HepG2 (cell line): ENCODE results near the gene PTGIR. TPM values are rescaled to one million over a fixed set of nuclear protein-coding genes. Genes with fewer than 3 reads are reported as not detected.

Experiments
- ATAC-seq: fragments of 200-7000 bp; cut with Tn5 transposase; 3 replicates; pipeline ENCODE4 v1.9.1; 2020; ENCODE audit warnings: mild to moderate bottlenecking, moderate library complexity
- BruUV-seq: library from RNA; stranded (reverse); fragments of 400-500 nt; replicated peaks from 2 replicates; lab custom pipeline; 2021; lab: Mats Ljungman, UMichigan
- CTCF ChIA-PET: fragments of 300-600 bp; formaldehyde crosslinking; extraction: SDS; loops from one replicate; lab custom pipeline; 2021; ENCODE audit warnings: low total read pairs, inconsistent platforms, low intra/inter-chr PET ratio; lab: Yijun Ruan, JAX
- POLR2A ChIA-PET: fragments of 350-600 bp; sonication (Branson Sonifier 250); formaldehyde crosslinking; loops from one replicate; lab custom pipeline; 2020; ENCODE audit warnings: antibody characterized with exemption, inconsistent platforms; lab: Yijun Ruan, JAX
- DNase-seq: peaks from one replicate; pipeline ENCODE4 v3.0.0-alpha.2; 2015; ENCODE audit warnings: low spot score
- FAIRE-seq: peaks from 3 replicates; lab custom pipeline; 2011; peaks lifted over from hg19 to GRCh38; lab: Jason Lieb, UNC
- H2AFZ ChIP-seq: one replicate; pipeline ENCODE4 v1.6.1; 2011; ENCODE audit warnings: low read length, inconsistent platforms
- H3K27ac ChIP-seq: fragments of 300-600 bp; 3 replicates; pipeline ENCODE4 v1.8.0; 2011; ENCODE audit warnings: mixed run types, mild to moderate bottlenecking, mixed read lengths, low read length, inconsistent platforms; ENCODE audit not compliant: insufficient read depth; ENCODE audit errors: extremely low read length
- H3K27me3 ChIP-seq, 2 experiments: fragments of 200-600 bp in 1 of 2; 2 replicates in 1 of 2; 3 replicates in 1 of 2; pipeline versions ENCODE4 v1.6.0 to v1.8.0; 2011; ENCODE audit warnings: low read length in 2 of 2, mild to moderate bottlenecking in 2 of 2, moderate library complexity in 2 of 2, inconsistent platforms in 1 of 2; ENCODE audit not compliant: insufficient read depth in 2 of 2, control insufficient read depth in 1 of 2
- H3K36me3 ChIP-seq, 2 experiments: fragments of 200-600 bp in 1 of 2; replicated peaks in 1 of 2; 2 replicates in 1 of 2; 3 replicates in 1 of 2; pipeline versions ENCODE4 v1.5.1 to v1.8.0; 2011; ENCODE audit warnings: low read length in 2 of 2, inconsistent platforms in 1 of 2; ENCODE audit not compliant: insufficient read depth in 2 of 2, control insufficient read depth in 1 of 2
- H3K4me1 ChIP-seq: 2 replicates; pipeline ENCODE4 v1.5.1; 2012; ENCODE audit warnings: low read length, inconsistent platforms; ENCODE audit not compliant: insufficient read depth
- H3K4me2 ChIP-seq: 2 replicates; pipeline ENCODE4 v1.6.0; 2011; ENCODE audit warnings: low read depth, low read length, inconsistent platforms
- H3K4me3 ChIP-seq, 3 experiments: fragments of 200-600 bp in 1 of 3; sonication (generic), shearing (Covaris generic) in 1 of 3; replicated peaks in 1 of 3; 2 replicates each; pipeline ENCODE4 v1.5.1; 2011 to 2016; ENCODE audit warnings: low read length in 3 of 3, inconsistent platforms in 2 of 3, low read depth in 2 of 3, mild to moderate bottlenecking in 2 of 3, control low read depth in 1 of 3, mixed read lengths in 1 of 3; ENCODE audit not compliant: insufficient read depth in 1 of 3
- H3K79me2 ChIP-seq: one replicate; pipeline ENCODE4 v1.6.1; 2011; ENCODE audit warnings: low read length, inconsistent platforms; ENCODE audit not compliant: insufficient read depth
- H3K9ac ChIP-seq: 2 replicates; pipeline ENCODE4 v1.6.0; 2011; ENCODE audit warnings: mild to moderate bottlenecking, low read depth, low read length, inconsistent platforms; ENCODE audit not compliant: insufficient read depth
- H3K9me3 ChIP-seq: 2 replicates; pipeline ENCODE4 v1.5.1; 2012; ENCODE audit warnings: mild to moderate bottlenecking, low read length
- H4K20me1 ChIP-seq: 2 replicates; pipeline ENCODE4 v1.6.0; 2011; ENCODE audit warnings: inconsistent platforms, mild to moderate bottlenecking, low read length, moderate library complexity; ENCODE audit not compliant: insufficient read depth
- AKAP8 ChIP-seq: sonication (generic); formaldehyde crosslinking; IDR thresholded peaks from 2 replicates; pipeline ENCODE4 v1.5.1; 2020; ENCODE audit warnings: mild to moderate bottlenecking, missing genetic modification reagents
- ARID4A ChIP-seq: sonication (generic); formaldehyde crosslinking; IDR thresholded peaks from 2 replicates; pipeline ENCODE4 v1.5.0; 2020; ENCODE audit warnings: mild to moderate bottlenecking, missing genetic modification reagents, borderline replicate concordance
- FOSL1 ChIP-seq: sonication (generic); formaldehyde crosslinking; IDR thresholded peaks from 2 replicates; pipeline ENCODE4 v1.9.0; 2021; ENCODE audit warnings: missing genetic modification reagents, borderline replicate concordance
- GATAD2A ChIP-seq: IDR thresholded peaks from 2 replicates; pipeline ENCODE4 v1.6.1; 2016
- HNF4A ChIP-seq: sonication (generic); formaldehyde crosslinking; IDR thresholded peaks from 2 replicates; pipeline ENCODE4 v1.4.0; 2020; ENCODE audit warnings: missing genetic modification reagents
- KDM6A ChIP-seq: IDR thresholded peaks from 2 replicates; pipeline ENCODE4 v1.6.1; 2016; ENCODE audit warnings: low read depth
- MED1 ChIP-seq: sonication (generic); formaldehyde crosslinking; IDR thresholded peaks from 2 replicates; pipeline ENCODE4 v1.4.0; 2020; ENCODE audit warnings: missing genetic modification reagents
- POLR2AphosphoS2 ChIP-seq: IDR thresholded peaks from 2 replicates; pipeline ENCODE4 v1.6.1; 2011; ENCODE audit warnings: low read depth, low read length, improper control_type of control experiment
- RFX5 ChIP-seq: IDR thresholded peaks from 2 replicates; pipeline ENCODE4 v1.6.1; 2011; ENCODE audit warnings: low read depth, low read length, improper control_type of control experiment
- ZBTB7B ChIP-seq: sonication (generic); formaldehyde crosslinking; IDR thresholded peaks from 2 replicates; pipeline ENCODE4 v1.4.0; 2020; ENCODE audit warnings: missing genetic modification reagents
- ZNF143 ChIP-seq: sonication (generic); formaldehyde crosslinking; IDR thresholded peaks from 2 replicates; pipeline ENCODE4 v1.4.0; 2020; ENCODE audit warnings: missing genetic modification reagents
- ZNF280B ChIP-seq: sonication (generic); formaldehyde crosslinking; IDR thresholded peaks from 2 replicates; pipeline ENCODE4 v1.5.0; 2020; ENCODE audit warnings: missing genetic modification reagents, mild to moderate bottlenecking, borderline replicate concordance
- WGBS: methylation state at CpG from one replicate; pipeline ENCODE4 v1.1.6; 2017; ENCODE audit warnings: low lambda C conversion rate; 5-methylcytosine and 5-hydroxymethylcytosine counted together
- in situ Hi-C: cut with HindIII; loops from 2 replicates; pipeline ENCODE4 v1.10.0; 2017; ENCODE audit warnings: low pct_unique_long_range_greater_than_20kb; ENCODE audit not compliant: extremely low pct_ligation_motif_present
- intact Hi-C: fragments of 100-400 bp; cut with micrococcal nuclease; formaldehyde crosslinking; loops from one replicate; pipeline ENCODE4 v1.10.0; 2022; ENCODE audit not compliant: unreplicated experiment
- polyA plus RNA-seq, 8 experiments: library from polyadenylated mRNA; depleted of rRNA in 3 of 8; stranded (reverse) in 7 of 8; unstranded in 1 of 8; fragments of >200 nt; fragmentation: Illumina TruSeq in 4 of 8; extraction: Trizol in 4 of 8; gene quantifications; 2 replicates each; pipeline versions ENCODE4 v1.2.1 to v1.2.3, GENCODE V29; 2011 to 2016; ENCODE audit warnings: low read depth in 4 of 8, missing spikeins in 1 of 8, mixed read lengths in 1 of 8; ENCODE audit not compliant: insufficient read depth in 1 of 8
- total RNA-seq, 5 experiments: library from RNA; depleted of rRNA; stranded (reverse); fragments of >200 nt; fragmentation: Illumina TruSeq; extraction: Trizol; gene quantifications; 2 replicates each; pipeline ENCODE4 v1.2.3, GENCODE V29; 2016; ENCODE audit warnings: low read depth in 1 of 5
- TF ChIP-seq, protein P1 (sequence below): IDR thresholded peaks from 2 replicates; pipeline ENCODE4 v1.6.1; 2012; ENCODE audit warnings: inconsistent platforms
- TF ChIP-seq, protein P2 (sequence below): sonication (generic); formaldehyde crosslinking; IDR thresholded peaks from 2 replicates; pipeline ENCODE4 v1.8.0; 2022; ENCODE audit warnings: missing genetic modification reagents, mild to moderate bottlenecking, moderate library complexity, borderline replicate concordance

PTGIR gene
- total and polyA plus RNA-seq, 2 of the 13 experiments (the other 11 are each of a cell fraction or from before 2014, with no cell fraction given) = not detected

- TF ChIP-seq ZNF143 (CRISPR knock-in tag) (no peak), ARID4A (CRISPR knock-in tag) (peak; percentile 51; the same call in 1 of the 2 replicates), ZNF280B (CRISPR knock-in tag) (no peak), GATAD2A (CRISPR knock-in tag) (no peak)
Measured at GRCh38 chr19:46603752-46604231, 21.1 kb downstream of the PTGIR start (continued).

DNA sequence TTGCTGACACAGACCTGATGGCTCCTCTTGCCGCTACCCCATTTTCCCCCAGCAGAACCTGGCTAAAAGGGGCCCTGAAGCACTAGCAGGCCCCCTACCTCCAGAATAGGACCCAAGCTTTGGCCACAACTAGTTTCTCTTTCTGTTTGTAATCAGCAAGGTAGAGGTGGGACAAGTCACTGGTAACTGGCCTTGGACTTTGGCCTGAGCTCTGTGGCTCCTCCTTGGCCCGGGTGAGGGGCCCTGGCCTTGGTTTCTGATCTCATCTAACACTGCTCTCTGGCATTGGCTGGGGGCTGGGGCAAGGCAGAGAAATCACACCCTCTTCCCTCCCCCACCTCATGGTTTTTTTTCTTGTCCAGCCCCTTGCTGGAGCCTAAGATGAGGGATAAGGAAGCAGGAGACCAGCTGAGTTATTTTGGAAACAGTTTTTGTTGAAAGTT lies 21.7 kb downstream of the PTGIR start:
- peak overlapping the region; percentile 97 for H3K9ac ChIP-seq
- peak; percentile 75 for TF ChIP-seq KDM6A (CRISPR knock-in tag)
- peak; percentile 50; the same call in 1 of the 2 replicates for TF ChIP-seq MED1
- 0 out of 2 replicates have a peak, but pooled peaks have one; percentile 9 for TF ChIP-seq RFX5
- TF ChIP-seq HNF4A = peak; percentile 98
- peak; percentile 93 for TF ChIP-seq AKAP8 (CRISPR knock-in tag)
- peak; percentile 56; the same call in 1 of the 2 replicates for TF ChIP-seq ZBTB7B (CRISPR knock-in tag)
- peak; percentile 87; the same call in 1 of the 2 replicates for TF ChIP-seq POLR2AphosphoS2
- TF ChIP-seq, protein P1, sequence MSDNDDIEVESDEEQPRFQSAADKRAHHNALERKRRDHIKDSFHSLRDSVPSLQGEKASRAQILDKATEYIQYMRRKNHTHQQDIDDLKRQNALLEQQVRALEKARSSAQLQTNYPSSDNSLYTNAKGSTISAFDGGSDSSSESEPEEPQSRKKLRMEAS = peak; percentile 56; the same call in 1 of the 2 replicates
- TF ChIP-seq, protein P2, sequence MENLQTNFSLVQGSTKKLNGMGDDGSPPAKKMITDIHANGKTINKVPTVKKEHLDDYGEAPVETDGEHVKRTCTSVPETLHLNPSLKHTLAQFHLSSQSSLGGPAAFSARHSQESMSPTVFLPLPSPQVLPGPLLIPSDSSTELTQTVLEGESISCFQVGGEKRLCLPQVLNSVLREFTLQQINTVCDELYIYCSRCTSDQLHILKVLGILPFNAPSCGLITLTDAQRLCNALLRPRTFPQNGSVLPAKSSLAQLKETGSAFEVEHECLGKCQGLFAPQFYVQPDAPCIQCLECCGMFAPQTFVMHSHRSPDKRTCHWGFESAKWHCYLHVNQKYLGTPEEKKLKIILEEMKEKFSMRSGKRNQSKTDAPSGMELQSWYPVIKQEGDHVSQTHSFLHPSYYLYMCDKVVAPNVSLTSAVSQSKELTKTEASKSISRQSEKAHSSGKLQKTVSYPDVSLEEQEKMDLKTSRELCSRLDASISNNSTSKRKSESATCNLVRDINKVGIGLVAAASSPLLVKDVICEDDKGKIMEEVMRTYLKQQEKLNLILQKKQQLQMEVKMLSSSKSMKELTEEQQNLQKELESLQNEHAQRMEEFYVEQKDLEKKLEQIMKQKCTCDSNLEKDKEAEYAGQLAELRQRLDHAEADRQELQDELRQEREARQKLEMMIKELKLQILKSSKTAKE (CRISPR knock-in tag) = no peak
- no peak for TF ChIP-seq FOSL1 (CRISPR knock-in tag)

More for the DNA sequence above, 21.7 kb downstream of the PTGIR start:
- ChIA-PET CTCF (no interaction called here), POLR2A (interaction anchor here (0.9 to 2.2 kb wide), 7 partner anchors 8 to 834 kb away, joined by 3 to 12 read pairs (median 7); partner anchors contain the start of genes DACT3 and SIX5)
- Histone ChIP-seq H3K4me2 (peak overlapping the region; percentile 92), H3K4me3 (peak overlapping the region; percentile 94 to 100 (median 98)), H3K36me3 (peaks cover 21 to 33% of the 10 kb centered on the region in 2 experiments; a peak in 4 of 5 replicates), H3K27ac (peak overlapping the region; percentile 90), H4K20me1 (peaks cover 15% of the 10 kb centered on the region; the same call in 1 of the 2 replicates), H3K27me3 (no peaks in the 10 kb centered on the region; a peak in 1 of 5 replicates), H3K4me1 (peaks cover 37% of the 10 kb centered on the region), H2AFZ (no peak overlapping the region), H3K9me3 (peaks cover 9% of the 10 kb centered on the region; the same call in 1 of the 2 replicates), H3K79me2 (peaks cover 40% of the 10 kb centered on the region)
- intact Hi-C loops = no loop called here
- ATAC-seq (no peak; the same call in 2 of the 3 replicates), FAIRE-seq (peak; percentile 82), DNase-seq (peak; percentile 85)
- BruUV-seq = no TSS peak
- in situ Hi-C loops = no loop called here
- WGBS = 13% methylated on average over 2 of the region's 2 CpGs
